Body of pancreas (tissue), 4 donors: Measurements from ENCODE around the gene HEXIM1. TPM values are rescaled to one million over a fixed set of nuclear protein-coding genes. Genes with fewer than 3 reads are reported as not detected.

ENCODE experiments used
- ATAC-seq: fragments of 150-250 bp; one replicate; pipeline ENCODE4 v1.9.1; 2016
- DNase-seq, 4 donors: peaks; one replicate each; pipeline ENCODE4 v3.0.0-alpha.2; 2019
- H3K27ac ChIP-seq, 4 donors: fragments of 200-600 bp; sonication (generic); 1 replicate in 3 of 4; 2 replicates in 1 of 4; pipeline versions ENCODE4 v1.5.1 to v1.6.1; 2016 to 2019; ENCODE audit warnings: mild to moderate bottlenecking in 1 of 4, mixed read lengths in 1 of 4, moderate library complexity in 1 of 4
- H3K27me3 ChIP-seq, 2 donors: fragments of 200-600 bp; sonication (generic); one replicate each; pipeline ENCODE4 v1.6.0; 2016; ENCODE audit warnings: mild to moderate bottlenecking in 1 of 2
- H3K36me3 ChIP-seq, 2 donors: fragments of 200-600 bp; sonication (generic); replicated peaks in 1 of 2; 2 replicates each; pipeline ENCODE4 v1.5.1; 2016; ENCODE audit warnings: low read depth in 2 of 2; ENCODE audit not compliant: insufficient read depth in 1 of 2
- H3K4me1 ChIP-seq: fragments of 200-600 bp; sonication (generic); one replicate; pipeline ENCODE4 v1.6.0; 2016
- H3K4me3 ChIP-seq, 2 donors: fragments of 200-600 bp; sonication (generic); 1 replicate in 1 of 2; 2 replicates in 1 of 2; pipeline ENCODE4 v1.5.1; 2016 to 2019
- H3K9me3 ChIP-seq, 3 donors: fragments of 200-600 bp; sonication (generic); 1 replicate in 2 of 3; 2 replicates in 1 of 3; pipeline ENCODE4 v1.5.1; 2016
- CTCF ChIP-seq, 7 experiments: fragments of 450-650 bp in 4 of 7; fragments of 200-600 bp in 3 of 7; sonication (generic) in 3 of 7; IDR thresholded peaks; one replicate each; pipeline ENCODE4 v1.5.1; 2016 to 2019; ENCODE audit warnings: antibody characterized with exemption in 7 of 7
- POLR2A ChIP-seq, 3 donors: fragments of 450-650 bp; IDR thresholded peaks; one replicate each; pipeline ENCODE4 v1.6.1; 2016; ENCODE audit warnings: antibody characterized with exemption in 3 of 3, mild to moderate bottlenecking in 2 of 3
- WGBS, 2 donors: methylation state at CpG; one replicate each; pipeline ENCODE4 v1.1.5; 2017; 5-methylcytosine and 5-hydroxymethylcytosine counted together
- intact Hi-C: fragments of 100-400 bp; cut with DNase I; formaldehyde crosslinking; loops from one replicate; pipeline ENCODE4 v1.15.1; 2023
- total RNA-seq, 2 donors: library from RNA; depleted of rRNA; stranded (reverse); fragments of >200 nt; gene quantifications; one replicate each; pipeline ENCODE4 v1.1.0, GENCODE V29; 2016

Gene HEXIM1
- total RNA-seq, 2 donors from 2014 or later: 13.8 to 15.3 TPM

- ATAC-seq (peak; percentile 91), DNase-seq (peak; percentile 96 to 98 (median 97))
- H3K4me3 ChIP-seq: peak within 1 kb of the TSS; percentile 64 to 87
- TF ChIP-seq CTCF (IDR thresholded peaks at IDR 0.05) (peak; percentile 100), POLR2A (IDR thresholded peaks at IDR 0.05) (peak; percentile 40 to 85 (median 80))
- H3K9me3 ChIP-seq: no peaks in the 10 kb centered on the region
- no peaks in the 10 kb centered on the region for H3K36me3 ChIP-seq
- H3K4me1 ChIP-seq: peaks cover 49% of the 10 kb centered on the region
- H3K27me3 ChIP-seq: no peaks in the 10 kb centered on the region
- WGBS, 2 donors: 0 to 6% methylated on average over 17 to 40 of the region's 40 CpGs
- intact Hi-C loops: loop anchor here (5.0 kb wide), 1 partner anchor 62 kb away; no protein-coding TSS in a partner anchor
- H3K27ac ChIP-seq: peak within 1 kb of the TSS; percentile 60 to 80 (median 78)
These were observed 12.9 kb upstream of the HEXIM1 start, which contains the start of gene ACBD4 for GRCh38 chr17:45135192-45135977. TSS of gene ACBD4 (plus strand) at chr17:45135687. CDS start at chr17:45136145, 458 bp downstream.

GRCh38 chr17:45135978-45136791 is 12.1 kb upstream of the HEXIM1 start:
- Histone ChIP-seq H3K36me3 (no peaks in the 10 kb centered on the region), H3K4me1 (peaks cover 43% of the 10 kb centered on the region), H3K27me3 (no peaks in the 10 kb centered on the region), H3K27ac (peak overlapping the region in 3 of 4 donors; percentile 78 to 80 (median 78)), H3K9me3 (no peaks in the 10 kb centered on the region), H3K4me3 (peak overlapping the region; percentile 64 to 87)
- TF ChIP-seq CTCF (IDR thresholded peaks at IDR 0.05): no peak
- TF ChIP-seq POLR2A (IDR thresholded peaks at IDR 0.05): no peak
- intact Hi-C loops: loop anchor here (5.0 kb wide), 1 partner anchor 61 kb away; no protein-coding TSS in a partner anchor
- ATAC-seq (no peak), DNase-seq (peak in 2 of 4 donors; percentile 30 to 38)
- 27 to 60% methylated on average over 8 to 21 of the region's 21 CpGs for WGBS, 2 donors

GRCh38 chr17:45136846-45137560 is 11.3 kb upstream of the HEXIM1 start:
- Histone ChIP-seq H3K4me1 (peaks cover 35% of the 10 kb centered on the region), H3K36me3 (no peaks in the 10 kb centered on the region), H3K4me3 (no peak overlapping the region), H3K9me3 (no peaks in the 10 kb centered on the region), H3K27me3 (no peaks in the 10 kb centered on the region), H3K27ac (peak overlapping the region in 1 of 4 donors; percentile 78)
- DNase-seq (no peak), ATAC-seq (no peak)
- WGBS, 2 donors: 62 to 76% methylated on average over 4 to 11 of the region's 12 CpGs
- TF ChIP-seq CTCF (IDR thresholded peaks at IDR 0.05) (no peak), POLR2A (IDR thresholded peaks at IDR 0.05) (no peak)
- intact Hi-C loops: loop anchor here (5.0 kb wide), 1 partner anchor 60 kb away; no protein-coding TSS in a partner anchor

GRCh38 chr17:45137561-45138305 is 10.5 kb upstream of the HEXIM1 start:
- no peaks in the 10 kb centered on the region for H3K27me3 ChIP-seq
- no peaks in the 10 kb centered on the region for H3K36me3 ChIP-seq
- 48 to 71% methylated on average over 8 to 11 of the region's 11 CpGs for WGBS, 2 donors
- H3K4me1 ChIP-seq: peaks cover 33% of the 10 kb centered on the region
- no peak overlapping the region for H3K4me3 ChIP-seq
- ATAC-seq (no peak), DNase-seq (peak in 1 of 4 donors; percentile 59)
- H3K9me3 ChIP-seq: no peaks in the 10 kb centered on the region
- intact Hi-C loops: loop anchor here (5.0 kb wide), 1 partner anchor 60 kb away; no protein-coding TSS in a partner anchor
- TF ChIP-seq CTCF (IDR thresholded peaks at IDR 0.05) (no peak), POLR2A (IDR thresholded peaks at IDR 0.05) (no peak)
- peak overlapping the region in 2 of 4 donors; percentile 11 to 37 for H3K27ac ChIP-seq
